Liver (tissue), 9 donors: ENCODE measurements around the gene GPR141. TPM values are rescaled to one million over a fixed set of nuclear protein-coding genes. Genes with fewer than 3 reads are reported as not detected.

Experiments
- DNase-seq: peaks from one replicate; pipeline ENCODE4 v3.0.0-alpha.2; 2017; ENCODE audit warnings: low spot score
- H3K27ac ChIP-seq, 2 donors: one replicate each; pipeline ENCODE4 v1.7.0; 2013; ENCODE audit warnings: inconsistent platforms in 2 of 2, low read length in 2 of 2, control low read depth in 1 of 2, low read depth in 1 of 2, mild to moderate bottlenecking in 1 of 2
- H3K27me3 ChIP-seq, 4 donors: one replicate each; pipeline versions ENCODE4 v1.6.1 to v1.7.0; 2013; ENCODE audit warnings: low read length in 3 of 4, inconsistent platforms in 1 of 4, mild to moderate bottlenecking in 1 of 4, moderate library complexity in 1 of 4; ENCODE audit not compliant: control insufficient read depth in 4 of 4, insufficient read depth in 4 of 4
- H3K36me3 ChIP-seq, 4 donors: one replicate each; pipeline versions ENCODE4 v1.6.1 to v1.7.0; 2013; ENCODE audit warnings: low read length in 3 of 4, mild to moderate bottlenecking in 3 of 4, low read depth in 1 of 4, moderate library complexity in 1 of 4; ENCODE audit not compliant: control insufficient read depth in 4 of 4, insufficient read depth in 3 of 4
- H3K4me1 ChIP-seq, 4 donors: one replicate each; pipeline versions ENCODE4 v1.6.1 to v1.7.0; 2013; ENCODE audit warnings: low read length in 3 of 4, mild to moderate bottlenecking in 3 of 4, moderate library complexity in 1 of 4; ENCODE audit not compliant: control insufficient read depth in 4 of 4, insufficient read depth in 4 of 4
- H3K4me3 ChIP-seq, 3 donors: one replicate each; pipeline versions ENCODE4 v1.6.1 to v1.7.0; 2013; ENCODE audit warnings: low read length in 3 of 3, control low read depth in 1 of 3, low read depth in 1 of 3, mild to moderate bottlenecking in 1 of 3
- H3K9ac ChIP-seq, 2 donors: one replicate each; pipeline ENCODE4 v1.7.0; 2013; ENCODE audit warnings: low read length in 2 of 2, mild to moderate bottlenecking in 2 of 2, moderate library complexity in 2 of 2, control low read depth in 1 of 2, low read depth in 1 of 2
- H3K9me3 ChIP-seq, 4 donors: one replicate each; pipeline versions ENCODE4 v1.6.1 to v1.7.0; 2013; ENCODE audit warnings: low read length in 3 of 4; ENCODE audit not compliant: control insufficient read depth in 4 of 4
- ATF3 ChIP-seq: IDR thresholded peaks from 2 replicates; pipeline ENCODE4 v1.6.1; 2016; ENCODE audit warnings: antibody characterized with exemption
- CTCF ChIP-seq: fragments of 150-350 bp; IDR thresholded peaks from 2 replicates; pipeline ENCODE4 v1.5.1; 2017; ENCODE audit warnings: improper control_type of control experiment, low read depth, low read length; ENCODE audit not compliant: missing input control
- EGR1 ChIP-seq, 2 donors: IDR thresholded peaks; 2 replicates each; pipeline ENCODE4 v1.6.1; 2016 to 2018; ENCODE audit warnings: antibody characterized with exemption in 2 of 2, low read depth in 2 of 2
- FOXA1 ChIP-seq: IDR thresholded peaks from 2 replicates; pipeline ENCODE4 v1.6.1; 2016; ENCODE audit warnings: antibody characterized with exemption
- FOXA2 ChIP-seq: IDR thresholded peaks from 2 replicates; pipeline ENCODE4 v1.6.1; 2016; ENCODE audit warnings: antibody characterized with exemption
- GABPA ChIP-seq, 2 donors: IDR thresholded peaks in 1 of 2; conservative IDR thresholded peaks in 1 of 2; 2 replicates each; pipeline ENCODE4 v1.6.1; 2016; ENCODE audit warnings: antibody characterized with exemption in 2 of 2, mild to moderate bottlenecking in 1 of 2, moderate library complexity in 1 of 2
- HNF4A ChIP-seq, 2 donors: conservative IDR thresholded peaks; 2 replicates each; pipeline ENCODE4 v1.6.1; 2016; ENCODE audit warnings: antibody characterized with exemption in 2 of 2, mild to moderate bottlenecking in 2 of 2
- HNF4G ChIP-seq: IDR thresholded peaks from 2 replicates; pipeline ENCODE4 v1.6.1; 2016; ENCODE audit warnings: antibody characterized with exemption
- JUND ChIP-seq, 2 donors: IDR thresholded peaks; 2 replicates each; pipeline ENCODE4 v1.6.1; 2016; ENCODE audit warnings: antibody characterized with exemption in 2 of 2
- MAX ChIP-seq: IDR thresholded peaks from 2 replicates; pipeline ENCODE4 v1.6.1; 2016; ENCODE audit warnings: antibody characterized with exemption
- NR2F2 ChIP-seq: IDR thresholded peaks from 2 replicates; pipeline ENCODE4 v1.6.1; 2016; ENCODE audit warnings: antibody characterized with exemption
- RAD21 ChIP-seq, 2 donors: IDR thresholded peaks; 2 replicates each; pipeline ENCODE4 v1.6.1; 2016; ENCODE audit warnings: antibody characterized with exemption in 2 of 2, mild to moderate bottlenecking in 2 of 2
- REST ChIP-seq: IDR thresholded peaks from 2 replicates; pipeline ENCODE4 v1.6.1; 2016; ENCODE audit warnings: antibody characterized with exemption, mild to moderate bottlenecking
- RXRA ChIP-seq, 2 donors: IDR thresholded peaks; 2 replicates each; pipeline ENCODE4 v1.6.1; 2017 to 2018; ENCODE audit warnings: antibody characterized with exemption in 2 of 2, mild to moderate bottlenecking in 1 of 2
- SP1 ChIP-seq: IDR thresholded peaks from 2 replicates; pipeline ENCODE4 v1.6.1; 2018; ENCODE audit warnings: antibody characterized with exemption, mild to moderate bottlenecking
- TAF1 ChIP-seq: conservative IDR thresholded peaks from 2 replicates; pipeline ENCODE4 v1.6.1; 2016; ENCODE audit warnings: antibody characterized with exemption, mild to moderate bottlenecking
- YY1 ChIP-seq: IDR thresholded peaks from 2 replicates; pipeline ENCODE4 v1.6.1; 2016; ENCODE audit warnings: antibody characterized with exemption, mild to moderate bottlenecking
- ZBTB33 ChIP-seq: IDR thresholded peaks from 2 replicates; pipeline ENCODE4 v1.6.1; 2016; ENCODE audit warnings: antibody characterized with exemption
- WGBS: extraction: QIAGEN DNeasy Blood & Tissue Kit; methylation state at CpG from one replicate; pipeline ENCODE4 v1.1.7; 2013; 5-methylcytosine and 5-hydroxymethylcytosine counted together
- polyA plus RNA-seq, 2 donors: library from polyadenylated mRNA; stranded (reverse) in 1 of 2; unstranded in 1 of 2; fragments of 200-250 nt in 1 of 2; fragments of >200 nt in 1 of 2; fragmentation: Nextera tagmentation in 1 of 2; extraction: Ambion mirVana in 1 of 2; gene quantifications; one replicate each; pipeline versions ENCODE4 v1.2.1 to v1.2.3, GENCODE V29; 2013 to 2015
- total RNA-seq, 2 donors: library from RNA; depleted of rRNA; stranded (reverse); fragments of >200 nt; gene quantifications; one replicate each; pipeline ENCODE4 v1.2.3, GENCODE V29; 2014
- donor health status: healthy.
- donor health status: healthy.
- donor health status: healthy.
- donor health status: healthy.
- donor health status: healthy.

The GPR141 gene
- total and polyA plus RNA-seq, 4 donors, result 0.28 to 2.9 (median 1.4) TPM; not detected in 1

GRCh38 chr7:37674531-37674930 lies 9.0 kb upstream of the GPR141 start:
- Histone ChIP-seq H3K36me3 (no peaks in the 10 kb centered on the region), H3K27ac (no peak overlapping the region), H3K9me3 (no peaks in the 10 kb centered on the region), H3K9ac (no peak overlapping the region), H3K4me1 (no peaks in the 10 kb centered on the region), H3K27me3 (no peaks in the 10 kb centered on the region), H3K4me3 (no peak overlapping the region)
- WGBS, result 53% methylated on average over 5 of the region's 5 CpGs
- DNase-seq, result no peak
- TF ChIP-seq HNF4G (no peak), RXRA (IDR thresholded peaks at IDR 0.05) (no peak), CTCF (no peak), JUND (IDR thresholded peaks at IDR 0.05) (no peak), HNF4A (conservative IDR thresholded peaks at IDR 0.05) (no peak), FOXA1 (no peak), NR2F2 (no peak), RAD21 (IDR thresholded peaks at IDR 0.05) (no peak), EGR1 (IDR thresholded peaks at IDR 0.05; ENCODE audit: low read depth in 2 of 2) (no peak), ATF3 (no peak), MAX (no peak), YY1 (no peak)

- H3K27me3 ChIP-seq, result no peaks in the 10 kb centered on the region
- no peaks in the 10 kb centered on the region for H3K9me3 ChIP-seq
- no peak overlapping the region for H3K4me3 ChIP-seq
- no peak for DNase-seq
- no peak overlapping the region for H3K9ac ChIP-seq
- WGBS, result 64% methylated on average over 1 of the region's 1 CpG
- H3K36me3 ChIP-seq, result no peaks in the 10 kb centered on the region
- H3K27ac ChIP-seq, result no peak overlapping the region
- no peaks in the 10 kb centered on the region for H3K4me1 ChIP-seq
- TF ChIP-seq RAD21 (IDR thresholded peaks at IDR 0.05) (no peak), ATF3 (no peak), YY1 (no peak), EGR1 (IDR thresholded peaks at IDR 0.05; ENCODE audit: low read depth in 2 of 2) (no peak), REST (no peak), RXRA (IDR thresholded peaks at IDR 0.05) (no peak), FOXA1 (no peak), ZBTB33 (no peak), CTCF (no peak), HNF4G (no peak), NR2F2 (no peak), FOXA2 (no peak), JUND (IDR thresholded peaks at IDR 0.05) (no peak), MAX (no peak), SP1 (no peak), GABPA (IDR thresholded peaks at IDR 0.05 in 1 of 2, conservative IDR thresholded peaks at IDR 0.05 in 1 of 2) (no peak), HNF4A (conservative IDR thresholded peaks at IDR 0.05) (no peak), TAF1 (no peak)
Measured at GRCh38 chr7:37675749-37676148, 7.8 kb upstream of the GPR141 start.
